GM23248 (cell line): ENCODE measurements around the gene TRRAP. TPM values are rescaled to one million over a fixed set of nuclear protein-coding genes. Genes with fewer than 3 reads are reported as not detected.

ENCODE experiments used
- DNase-seq: peaks from one replicate; pipeline ENCODE4 v3.0.0-alpha.2; 2015
- H2AFZ ChIP-seq: fragments of 200-600 bp; sonication (generic); 2 replicates; pipeline ENCODE4 v1.6.1; 2016; ENCODE audit warnings: antibody characterized with exemption
- H3F3A ChIP-seq: fragments of 200-600 bp; sonication (generic); 2 replicates; pipeline ENCODE4 v1.6.1; 2016; ENCODE audit warnings: mild to moderate bottlenecking, antibody characterized with exemption, mixed run types; ENCODE audit not compliant: insufficient read depth
- H3K27ac ChIP-seq: fragments of 200-600 bp; sonication (generic); 2 replicates; pipeline ENCODE4 v1.5.1; 2016; ENCODE audit warnings: mild to moderate bottlenecking
- H3K27me3 ChIP-seq: fragments of 200-600 bp; sonication (generic); replicated peaks from 2 replicates; pipeline ENCODE4 v1.6.1; 2016; ENCODE audit warnings: mild to moderate bottlenecking; ENCODE audit not compliant: insufficient read depth
- H3K36me3 ChIP-seq: fragments of 200-600 bp; sonication (generic); 2 replicates; pipeline ENCODE4 v1.6.1; 2016; ENCODE audit warnings: low read depth, mild to moderate bottlenecking
- H3K4me1 ChIP-seq: fragments of 200-600 bp; sonication (generic); 2 replicates; pipeline ENCODE4 v1.6.1; 2016; ENCODE audit warnings: mild to moderate bottlenecking; ENCODE audit not compliant: insufficient read depth
- H3K4me2 ChIP-seq: fragments of 200-600 bp; sonication (generic); one replicate; pipeline ENCODE4 v1.6.1; 2016; ENCODE audit warnings: mild to moderate bottlenecking; ENCODE audit not compliant: unreplicated experiment
- H3K4me3 ChIP-seq: fragments of 200-600 bp; sonication (generic); 2 replicates; pipeline ENCODE4 v1.5.1; 2016; ENCODE audit warnings: mild to moderate bottlenecking
- H3K79me2 ChIP-seq: fragments of 200-600 bp; sonication (generic); 2 replicates; pipeline ENCODE4 v1.6.1; 2016; ENCODE audit warnings: mild to moderate bottlenecking; ENCODE audit not compliant: insufficient read depth
- H3K9ac ChIP-seq: fragments of 200-600 bp; sonication (generic); 2 replicates; pipeline ENCODE4 v1.6.1; 2016; ENCODE audit warnings: mild to moderate bottlenecking
- H3K9me2 ChIP-seq: fragments of 200-600 bp; sonication (generic); 2 replicates; pipeline ENCODE4 v1.6.1; 2016; ENCODE audit warnings: mixed run types, mild to moderate bottlenecking, moderate library complexity; ENCODE audit not compliant: insufficient read depth
- H3K9me3 ChIP-seq: fragments of 200-600 bp; sonication (generic); one replicate; pipeline ENCODE4 v1.6.1; 2017; ENCODE audit warnings: low read depth
- H4K20me1 ChIP-seq: fragments of 200-600 bp; sonication (generic); 2 replicates; pipeline ENCODE4 v1.6.0; 2016; ENCODE audit not compliant: insufficient read depth
- EZH2 ChIP-seq: fragments of 200-600 bp; sonication (generic); IDR thresholded peaks from 2 replicates; pipeline ENCODE4 v1.6.1; 2018; ENCODE audit warnings: antibody characterized with exemption, mild to moderate bottlenecking; ENCODE audit not compliant: insufficient read depth, poor library complexity, severe bottlenecking
- EZH2phosphoT487 ChIP-seq: fragments of 200-600 bp; sonication (generic); IDR thresholded peaks from 2 replicates; pipeline ENCODE4 v1.6.1; 2018; ENCODE audit warnings: antibody characterized with exemption, moderate library complexity, mild to moderate bottlenecking, low read depth; ENCODE audit not compliant: insufficient read depth
- WGBS, 2 experiments: methylation state at CpG; one replicate each; pipeline ENCODE4 v1.1.6; 2015 to 2017; ENCODE audit warnings: low lambda C conversion rate in 2 of 2, low coverage in 1 of 2; ENCODE audit errors: missing lambda C conversion rate in 2 of 2; 5-methylcytosine and 5-hydroxymethylcytosine counted together
- in situ Hi-C: fragments of 300-500 bp; cut with MboI; formaldehyde crosslinking; loops from 2 replicates; pipeline ENCODE4 v1.15.0; 2020
- polyA plus RNA-seq: library from polyadenylated mRNA; unstranded; fragments of >200 nt; fragmentation: Nextera tagmentation; extraction: Ambion mirVana; gene quantifications from 2 replicates; pipeline ENCODE4 v1.2.1, GENCODE V29; 2016
- total RNA-seq: library from RNA; depleted of rRNA; stranded (reverse); fragments of >200 nt; shearing (Covaris generic); gene quantifications from 2 replicates; pipeline ENCODE4 v1.2.3, GENCODE V29; 2014

TRRAP gene
- total and polyA plus RNA-seq, 2 experiments from 2014 or later, result 4.8 to 11.3 TPM

DNA sequence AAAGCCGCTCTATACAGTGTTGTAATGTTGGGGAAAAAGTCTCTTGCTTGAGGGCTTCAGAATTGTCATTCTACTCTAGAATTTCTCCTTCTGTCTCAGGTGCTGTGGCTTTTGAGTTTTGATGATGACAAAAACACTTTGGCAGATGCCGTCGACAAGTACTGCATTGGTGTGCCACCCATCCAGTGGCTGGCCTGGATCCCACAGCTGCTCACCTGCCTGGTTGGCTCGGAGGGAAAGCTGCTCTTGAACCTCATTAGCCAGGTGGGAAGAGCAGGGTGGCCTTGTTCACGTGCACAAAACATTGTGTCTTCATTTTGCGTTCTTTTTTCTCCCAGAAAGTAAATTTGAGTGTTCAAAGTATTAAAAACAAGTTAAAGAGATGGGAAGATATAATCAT is 112.0 kb downstream of the TRRAP start:
- Histone ChIP-seq H3K27ac (no peak overlapping the region), H4K20me1 (no peaks in the 10 kb centered on the region), H3K79me2 (no peaks in the 10 kb centered on the region), H3K27me3 (no peaks in the 10 kb centered on the region), H3K4me2 (no peak overlapping the region), H3K36me3 (peaks cover 74% of the 10 kb centered on the region), H3K4me1 (no peaks in the 10 kb centered on the region), H3F3A (no peaks in the 10 kb centered on the region), H3K4me3 (no peak overlapping the region), H3K9me2 (no peaks in the 10 kb centered on the region), H3K9ac (no peak overlapping the region), H2AFZ (no peak overlapping the region), H3K9me3 (no peaks in the 10 kb centered on the region)
- 98 to 100% methylated on average over 6 of the region's 6 CpGs for WGBS, 2 experiments
- in situ Hi-C loops, result no loop called here
- TF ChIP-seq EZH2phosphoT487 (no peak), EZH2 (no peak)
- no peak for DNase-seq

DNA sequence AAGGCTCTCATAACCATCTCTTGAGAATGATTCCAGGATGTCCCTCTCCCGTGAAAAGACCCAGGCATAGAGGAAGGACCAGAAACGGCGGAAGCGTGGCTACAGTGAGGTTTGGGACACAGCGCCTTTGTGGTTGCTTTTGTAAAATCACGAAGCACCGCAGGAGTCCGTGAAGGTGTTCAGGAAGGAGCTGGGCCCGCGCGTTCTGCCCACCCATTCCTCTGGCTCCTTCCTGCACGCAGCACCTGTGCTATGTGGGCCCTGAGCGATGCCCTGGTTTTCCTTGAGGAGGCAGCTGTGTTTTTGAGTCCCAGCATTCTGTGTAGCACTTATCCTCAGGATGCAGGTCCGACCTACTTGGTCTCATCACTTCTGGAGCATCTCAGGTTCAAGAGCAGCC is 112.8 kb downstream of the TRRAP start:
- H3K9ac ChIP-seq, result no peak overlapping the region
- no peaks in the 10 kb centered on the region for H4K20me1 ChIP-seq
- no peak overlapping the region for H3K27ac ChIP-seq
- H3K36me3 ChIP-seq, result peaks cover 68% of the 10 kb centered on the region
- in situ Hi-C loops, result no loop called here
- no peaks in the 10 kb centered on the region for H3K9me2 ChIP-seq
- no peaks in the 10 kb centered on the region for H3K27me3 ChIP-seq
- no peak overlapping the region for H3K4me3 ChIP-seq
- no peak overlapping the region for H3K4me2 ChIP-seq
- 95 to 97% methylated on average over 14 of the region's 14 CpGs for WGBS, 2 experiments
- no peaks in the 10 kb centered on the region for H3K4me1 ChIP-seq
- TF ChIP-seq EZH2, result no peak
- TF ChIP-seq EZH2phosphoT487, result no peak
- no peak overlapping the region for H2AFZ ChIP-seq
- DNase-seq, result no peak
- H3K79me2 ChIP-seq, result no peaks in the 10 kb centered on the region
- H3K9me3 ChIP-seq, result no peaks in the 10 kb centered on the region
- H3F3A ChIP-seq, result no peaks in the 10 kb centered on the region

DNA sequence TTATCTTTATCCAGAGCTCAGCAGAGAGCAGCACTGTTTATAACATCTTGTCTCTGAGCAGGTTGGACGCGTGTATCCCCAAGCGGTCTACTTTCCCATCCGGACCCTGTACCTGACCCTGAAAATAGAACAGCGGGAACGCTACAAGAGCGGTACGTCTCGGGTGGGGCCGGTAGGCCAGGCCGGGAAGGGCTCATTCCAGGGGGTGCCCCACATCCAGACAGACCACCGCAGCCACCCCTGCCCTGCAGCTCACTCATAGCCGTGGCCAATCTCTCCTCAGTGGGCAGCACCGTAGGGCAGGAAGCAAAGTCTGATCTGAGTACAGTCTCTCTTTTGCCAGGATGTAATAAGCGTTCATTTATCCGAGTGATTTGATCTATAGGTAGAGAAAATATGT is 113.7 kb downstream of the TRRAP start:
- 96 to 100% methylated on average over 16 of the region's 16 CpGs for WGBS, 2 experiments
- Histone ChIP-seq H3K4me3 (no peak overlapping the region), H3K36me3 (peaks cover 68% of the 10 kb centered on the region)

DNA sequence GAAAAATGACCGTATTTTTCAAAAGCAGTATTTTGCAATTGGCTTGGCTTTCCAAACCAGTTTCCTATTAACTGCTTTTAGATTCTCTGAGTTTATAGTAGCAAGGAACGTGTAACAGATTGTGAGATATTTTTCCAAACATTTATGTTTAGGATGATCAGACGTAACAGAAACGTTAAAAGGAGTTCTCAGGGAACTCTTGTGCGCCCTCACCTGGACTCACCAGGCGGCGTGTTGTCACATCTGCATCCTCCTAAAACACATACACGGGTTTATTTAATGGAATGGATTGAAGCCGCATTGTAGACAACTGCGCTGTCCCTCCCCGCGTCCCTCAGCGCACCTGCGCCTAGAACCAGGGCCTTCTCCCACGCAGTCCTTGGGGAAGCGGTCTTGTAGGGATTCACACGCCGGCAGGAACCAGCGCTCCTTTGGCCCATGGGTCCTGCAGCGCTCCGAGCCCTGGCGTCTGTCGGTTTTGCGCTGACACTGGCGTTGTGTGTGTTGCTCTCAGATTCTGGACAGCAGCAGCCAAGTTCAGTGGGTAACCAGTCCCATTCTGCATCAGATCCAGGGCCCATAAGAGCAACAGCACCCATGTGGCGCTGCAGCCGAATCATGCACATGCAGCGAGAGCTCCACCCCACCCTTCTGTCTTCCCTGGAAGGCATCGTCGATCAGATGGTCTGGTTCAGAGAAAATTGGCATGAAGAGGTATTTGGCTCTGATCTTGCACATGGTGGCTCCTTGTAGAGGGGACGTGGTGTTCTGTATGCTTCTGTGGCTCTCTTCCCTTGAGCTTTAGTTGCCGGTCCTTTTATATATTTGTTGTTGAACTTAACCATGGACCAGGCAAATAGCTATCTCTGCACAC is 114.9 kb downstream of the TRRAP start:
- Histone ChIP-seq H3K27me3 (no peaks in the 10 kb centered on the region), H3K4me2 (no peak overlapping the region), H3K4me3 (no peak overlapping the region), H2AFZ (no peak overlapping the region), H4K20me1 (no peaks in the 10 kb centered on the region), H3F3A (no peaks in the 10 kb centered on the region), H3K9me2 (no peaks in the 10 kb centered on the region), H3K9ac (no peak overlapping the region), H3K36me3 (peaks cover 57% of the 10 kb centered on the region), H3K79me2 (no peaks in the 10 kb centered on the region), H3K27ac (no peak overlapping the region), H3K4me1 (no peaks in the 10 kb centered on the region), H3K9me3 (no peaks in the 10 kb centered on the region)
- DNase-seq, result no peak
- in situ Hi-C loops, result no loop called here
- 82 to 83% methylated on average over 32 of the region's 32 CpGs for WGBS, 2 experiments
- TF ChIP-seq EZH2phosphoT487 (no peak), EZH2 (no peak)

More for the DNA sequence above, 113.7 kb downstream of the TRRAP start:
- Histone ChIP-seq H3K27me3 (no peaks in the 10 kb centered on the region), H3K9me3 (no peaks in the 10 kb centered on the region), H3K79me2 (no peaks in the 10 kb centered on the region), H4K20me1 (no peaks in the 10 kb centered on the region), H3K9me2 (no peaks in the 10 kb centered on the region), H3F3A (no peaks in the 10 kb centered on the region), H3K27ac (no peak overlapping the region), H3K4me1 (no peaks in the 10 kb centered on the region), H3K9ac (no peak overlapping the region), H3K4me2 (no peak overlapping the region), H2AFZ (no peak overlapping the region)
- in situ Hi-C loops, result no loop called here
- DNase-seq, result no peak
- TF ChIP-seq EZH2phosphoT487, result no peak
- no peak for TF ChIP-seq EZH2
